GM21526 (cell line): Measurements from ENCODE around the gene ORM2.

Experiments used
- ATAC-seq: cut with Tn5 transposase; IDR thresholded peaks from one replicate; pipeline ENCODE4 v1.9.1; 2021; ENCODE audit warnings: moderate library complexity; ENCODE audit not compliant: unreplicated experiment, low FRiP score

The ORM2 gene

DNA sequence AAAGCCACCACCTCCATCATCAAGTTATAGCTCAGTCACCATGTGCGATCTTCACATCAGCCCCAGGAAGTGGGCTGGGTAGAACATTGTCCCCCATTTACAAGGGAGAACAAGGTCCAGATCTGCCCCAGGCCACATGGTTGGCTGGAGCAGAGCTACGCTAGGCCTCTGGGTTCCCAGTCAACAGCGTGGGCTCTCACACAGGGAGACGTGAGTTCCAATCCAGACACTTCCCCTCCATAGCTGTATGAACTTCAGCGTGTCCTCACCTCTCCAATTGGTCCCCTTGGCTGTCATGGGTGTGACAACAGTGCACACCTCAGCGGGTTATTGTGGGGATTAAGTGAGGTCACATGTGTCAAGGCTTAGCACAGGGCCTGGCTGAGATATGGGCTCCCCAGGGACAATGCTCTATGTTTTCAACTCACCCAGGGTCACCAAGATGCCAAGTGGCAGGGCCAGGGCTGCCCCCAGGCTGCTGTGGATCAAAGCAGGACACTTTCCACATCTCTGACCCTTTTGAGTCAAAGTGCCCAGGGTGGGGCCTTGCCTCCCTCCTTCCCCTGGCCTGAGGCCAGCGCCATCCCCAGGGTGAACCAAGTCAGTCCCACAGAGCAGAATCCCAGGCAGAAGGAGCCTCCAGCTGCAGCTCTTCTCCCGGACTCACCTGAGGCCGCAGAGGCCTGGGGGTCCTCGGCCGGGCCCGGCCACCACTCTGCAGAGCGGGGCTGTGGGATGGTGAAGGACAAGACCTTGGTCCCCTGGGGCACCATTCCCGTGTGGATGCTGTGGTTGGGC lies 38.3 kb downstream of the ORM2 start:
- ATAC-seq, result no peak

DNA sequence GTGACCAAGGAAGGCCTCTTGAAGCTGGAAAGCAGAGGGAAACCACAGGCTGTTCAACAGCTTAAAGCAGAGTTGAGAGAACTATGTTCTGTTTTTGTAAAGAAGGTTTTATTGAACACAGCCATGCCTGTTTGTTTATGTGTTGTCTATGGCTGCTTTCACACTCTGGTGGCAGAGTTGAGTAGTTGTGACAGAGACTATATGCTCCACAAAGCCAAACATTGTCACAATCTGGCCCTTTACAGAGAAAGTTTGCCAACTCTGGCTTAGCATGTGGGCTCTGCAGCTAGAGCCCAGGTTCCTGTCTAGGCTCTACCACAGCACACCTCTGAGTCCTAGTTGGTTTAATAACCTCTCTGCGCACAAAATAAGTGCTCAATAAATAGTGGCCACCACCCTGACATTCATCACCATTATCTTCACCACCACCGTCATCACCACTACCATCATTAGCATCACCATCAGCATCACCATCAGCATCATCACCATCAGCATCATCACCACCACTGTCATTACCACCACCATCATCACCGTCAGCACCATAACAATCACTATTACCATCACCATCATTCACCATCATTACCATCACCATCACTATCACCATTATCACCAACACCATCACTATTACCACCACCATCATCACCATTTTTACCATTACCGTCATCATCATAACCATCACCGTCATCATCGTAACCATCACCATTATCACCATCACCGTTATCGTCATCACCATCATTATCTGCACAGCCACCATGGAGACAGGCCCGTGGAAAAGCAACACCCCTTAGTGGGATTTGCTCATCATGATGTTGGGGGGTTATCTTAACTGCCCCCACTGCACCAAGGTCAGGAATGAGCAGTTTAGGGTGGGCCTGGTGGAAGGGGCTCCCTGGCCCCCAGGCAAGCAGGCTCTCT lies 39.8 kb downstream of the ORM2 start:
- ATAC-seq, result no peak

- ATAC-seq, result no peak
Measured at GRCh38 chr9:114370251-114370967, 40.7 kb downstream of the ORM2 start.

GRCh38 chr9:114370968-114371320 lies 41.3 kb downstream of the ORM2 start:
- ATAC-seq, result no peak

GRCh38 chr9:114371343-114371944 lies 41.8 kb downstream of the ORM2 start:
- no peak for ATAC-seq

DNA sequence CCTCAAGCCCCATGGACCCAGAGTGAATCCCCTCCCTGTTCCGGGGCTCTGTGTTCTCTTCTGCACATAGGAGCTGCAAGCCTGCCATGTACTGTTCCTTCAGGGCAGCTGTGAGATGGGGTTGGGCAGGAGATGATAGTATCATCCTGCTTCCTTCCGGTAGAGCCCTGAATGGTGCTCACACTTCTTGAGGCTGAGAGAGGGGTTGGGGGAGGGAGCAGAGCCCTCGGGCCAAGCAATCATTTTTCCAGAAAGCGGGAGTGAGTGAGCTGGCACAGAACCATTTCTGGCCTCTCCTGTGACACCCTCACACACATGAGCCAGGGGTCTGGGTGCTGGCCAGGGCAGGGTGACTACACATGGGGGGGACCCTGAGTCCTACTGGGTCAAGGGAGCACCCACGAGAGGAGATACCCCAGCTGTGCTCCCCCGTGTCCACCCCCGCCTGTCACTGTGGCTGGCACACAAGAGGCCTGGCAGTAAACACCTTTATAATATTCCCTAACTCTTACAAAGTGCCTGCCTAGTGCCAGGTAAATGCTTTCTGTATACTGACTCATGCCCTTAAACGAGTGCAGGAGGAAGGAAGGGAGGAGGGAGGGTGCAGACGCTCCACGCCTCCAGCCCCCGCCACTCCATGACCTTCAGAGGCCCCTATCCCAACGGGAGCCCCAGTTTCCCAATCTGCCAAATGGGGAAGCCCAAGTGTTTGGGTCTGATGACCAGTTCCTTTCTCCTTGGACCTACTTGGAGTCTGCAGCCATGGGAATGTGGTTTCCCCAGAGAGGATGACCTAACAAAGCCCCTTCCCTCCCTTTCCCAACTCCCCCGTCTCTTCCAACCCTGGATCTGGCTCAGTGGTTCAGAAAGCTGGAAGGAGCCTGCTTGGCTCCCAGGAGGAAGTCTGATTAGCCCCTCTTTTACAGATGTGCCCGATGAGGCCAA lies 42.6 kb downstream of the ORM2 start:
- ATAC-seq, result no peak

DNA sequence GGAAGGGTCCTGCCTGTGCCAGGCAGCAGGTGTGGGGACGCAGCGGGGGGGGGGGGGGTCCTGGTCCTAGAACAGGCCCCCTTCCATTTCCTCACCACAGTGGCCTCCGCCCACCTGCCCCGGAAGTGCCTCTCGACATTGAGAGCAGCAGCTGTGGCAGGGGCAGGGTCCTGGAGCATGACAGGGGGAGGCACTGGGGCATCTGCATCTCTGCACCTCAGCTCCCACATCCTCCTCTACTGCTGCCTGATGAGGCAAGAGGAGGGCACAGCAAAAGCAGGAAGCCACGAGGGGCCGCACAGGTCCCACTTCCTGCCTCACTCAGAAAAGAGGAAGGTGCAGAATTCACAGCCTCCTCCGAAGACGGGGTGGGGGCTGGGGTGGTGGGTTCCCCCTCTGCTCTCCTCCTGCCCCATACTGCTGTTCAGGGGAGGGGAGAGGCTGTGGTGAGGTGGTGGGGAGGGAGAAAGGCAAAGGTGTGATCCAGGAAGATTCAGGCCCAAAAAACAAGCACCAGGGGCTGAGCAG lies 43.3 kb downstream of the ORM2 start:
- ATAC-seq, result peak; percentile 87

DNA sequence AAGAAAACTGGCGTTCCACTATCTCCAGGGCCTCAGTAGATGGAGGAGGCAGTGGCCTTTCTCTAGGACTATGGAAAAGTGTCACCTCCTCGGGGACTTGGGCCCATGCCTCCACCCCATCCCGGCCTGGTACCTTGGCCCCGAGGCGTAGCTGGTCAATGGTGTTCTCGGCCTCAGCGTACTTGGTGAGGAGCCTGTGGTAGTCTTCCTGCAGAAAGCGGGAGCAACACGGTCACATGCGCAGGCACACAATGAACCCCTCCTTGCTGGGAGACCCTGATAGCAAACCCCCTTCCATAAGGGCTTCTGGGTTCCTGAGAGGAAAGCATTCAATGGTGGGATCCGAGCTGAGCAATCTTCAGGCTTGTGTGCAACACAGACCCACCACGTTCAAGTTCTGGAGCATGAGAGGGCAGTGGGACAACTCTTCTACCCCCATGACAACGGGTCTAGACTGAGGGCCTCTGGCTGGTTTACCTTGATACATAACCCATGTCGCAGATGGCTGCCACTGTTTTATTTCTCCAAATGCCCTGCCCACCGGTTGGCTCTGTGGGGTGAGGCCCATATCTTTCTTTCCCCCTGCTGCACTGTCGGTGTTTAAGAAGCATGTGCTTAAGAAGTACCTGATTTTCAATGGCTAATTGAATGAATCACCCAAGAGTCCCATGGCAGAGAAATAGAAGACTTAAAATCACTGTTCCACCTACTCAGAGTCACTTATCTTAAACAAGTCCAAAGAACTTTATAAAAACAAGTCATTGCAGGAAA lies 44.5 kb downstream of the ORM2 start:
- ATAC-seq, result no peak

DNA sequence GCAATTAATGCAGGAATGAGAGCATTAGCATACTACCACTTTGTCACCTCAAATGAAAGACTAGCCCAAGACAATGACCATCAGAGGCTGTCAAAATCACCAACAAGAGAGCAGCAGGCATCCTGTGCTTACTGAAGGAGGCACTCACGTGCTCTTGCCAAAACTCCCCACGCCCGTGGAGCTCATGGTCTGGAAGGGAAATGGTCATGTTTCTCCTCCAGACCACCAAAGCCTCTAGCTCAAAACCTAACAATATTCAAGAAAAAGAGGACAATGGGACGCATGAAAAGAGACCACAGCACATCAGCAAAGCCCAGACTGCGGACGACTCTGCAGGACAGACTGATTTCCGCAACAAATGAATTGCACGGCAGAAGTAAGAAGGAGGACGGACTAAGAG lies 45.3 kb downstream of the ORM2 start:
- no peak for ATAC-seq

DNA sequence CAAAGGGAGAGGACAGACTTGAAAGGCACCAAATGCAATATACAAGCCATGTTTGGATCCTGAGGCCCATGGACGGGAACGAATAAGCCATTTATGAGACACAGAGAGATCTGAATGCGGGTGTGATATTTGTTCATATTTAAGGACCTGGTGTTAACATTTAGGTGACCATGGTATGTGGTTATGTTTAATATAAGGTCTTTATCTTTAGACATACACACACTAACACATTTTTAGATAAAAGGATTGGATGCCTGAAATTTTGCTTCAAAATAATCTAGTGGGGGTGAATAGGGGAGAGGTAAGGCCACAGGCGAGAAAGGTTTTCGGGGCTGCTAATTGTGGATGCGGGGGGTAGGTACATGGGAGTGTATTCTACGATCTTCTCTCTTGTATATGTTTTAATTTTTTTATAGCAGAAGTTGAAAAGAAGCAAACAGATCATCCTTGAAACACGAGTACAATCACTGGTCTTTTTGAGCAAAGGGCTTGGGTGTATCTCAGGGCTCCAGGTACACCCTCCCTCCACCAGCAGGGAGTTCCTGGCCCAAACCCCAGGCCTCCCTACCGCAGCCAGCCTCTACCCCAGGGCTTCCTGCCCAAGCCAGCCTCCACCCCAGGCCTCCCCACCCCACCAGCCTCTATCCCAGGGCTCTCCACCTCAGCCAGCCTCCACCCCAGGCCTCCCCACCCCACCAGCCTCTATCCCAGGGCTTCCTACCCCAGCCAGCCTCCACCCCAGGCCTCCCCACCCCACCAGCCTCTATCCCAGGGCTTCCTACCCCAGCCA lies 45.9 kb downstream of the ORM2 start:
- ATAC-seq, result no peak

DNA sequence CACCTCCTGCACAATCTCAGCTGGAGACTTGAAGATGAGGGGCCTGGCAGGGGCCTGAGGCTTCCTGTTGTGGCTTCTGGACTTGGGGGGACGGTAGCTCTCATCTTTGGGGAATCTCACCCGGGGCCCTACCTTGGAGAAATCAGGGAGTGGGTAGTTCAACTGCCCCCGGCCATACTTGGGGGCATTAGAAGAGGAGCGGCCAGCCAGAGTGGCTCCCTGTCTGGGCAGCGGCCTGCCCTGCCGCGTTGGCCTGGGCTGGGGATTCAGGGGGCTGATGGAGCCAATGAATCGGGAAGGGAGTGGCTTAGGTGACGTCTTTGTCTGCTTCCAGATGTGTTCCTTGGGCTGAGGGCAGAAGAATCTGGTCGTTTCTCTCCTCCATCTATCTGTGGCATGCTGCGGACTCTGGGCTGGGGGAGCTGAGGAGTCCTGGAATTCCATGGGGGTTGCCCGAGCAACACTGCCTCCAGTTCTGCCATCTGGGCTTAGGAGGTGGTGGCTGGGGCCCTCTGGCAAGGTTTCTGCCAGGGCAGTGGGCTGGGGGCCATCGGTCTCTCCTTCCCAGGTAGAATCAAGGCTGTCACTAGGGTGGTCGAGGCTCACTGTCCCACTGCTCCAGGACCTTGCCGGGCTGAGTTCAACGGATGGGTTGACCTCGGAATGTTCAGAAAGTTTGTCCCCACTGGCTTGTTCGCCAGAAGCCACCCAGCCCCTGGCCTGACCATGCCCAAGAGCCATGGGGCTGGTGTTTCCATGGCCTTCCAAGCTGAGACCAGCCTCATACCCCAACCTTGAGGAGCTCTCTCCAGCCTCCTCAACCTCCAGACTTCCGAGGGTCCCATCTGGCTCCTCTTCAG lies 47.1 kb downstream of the ORM2 start:
- no peak for ATAC-seq

- no peak for ATAC-seq
Measured at GRCh38 chr9:114378016-114378415, 48.3 kb downstream of the ORM2 start.

- no peak for ATAC-seq
Measured at GRCh38 chr9:114378883-114379282, 49.2 kb downstream of the ORM2 start.
